HPDE6-E6E7 (cell line): ENCODE data around the gene SREK1IP1.

ENCODE experiments used
- DNase-seq: peaks from one replicate; pipeline ENCODE4 v3.0.0; 2011; ENCODE audit warnings: missing footprints; ENCODE audit errors: extremely low spot score

SREK1IP1 gene

GRCh38 chr5:64685866-64686265, 82.6 kb downstream of the SREK1IP1 start:
- no peak for DNase-seq

DNA sequence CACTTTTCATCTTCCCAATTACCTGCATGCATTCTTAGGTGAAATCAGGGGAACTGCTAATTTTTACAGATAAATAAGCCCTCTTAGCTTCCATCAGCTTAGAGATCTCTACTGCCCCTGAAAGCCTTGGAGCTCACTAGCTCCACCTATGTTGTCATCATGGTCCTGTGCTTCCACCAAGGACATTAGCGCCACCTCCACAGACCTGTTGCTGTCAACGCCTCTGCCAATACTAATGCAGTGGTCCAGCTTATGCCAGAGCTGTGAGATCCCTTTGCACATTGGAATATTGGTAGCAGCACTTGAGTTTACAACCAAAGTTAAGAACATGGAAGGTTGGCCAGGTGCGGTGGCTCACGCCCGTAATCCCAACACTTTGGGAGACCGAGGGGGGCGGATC, 85.9 kb downstream of the SREK1IP1 start:
- no peak for DNase-seq

- no peak for DNase-seq
These were observed 88.2 kb downstream of the SREK1IP1 start for GRCh38 chr5:64680289-64680688.

DNA sequence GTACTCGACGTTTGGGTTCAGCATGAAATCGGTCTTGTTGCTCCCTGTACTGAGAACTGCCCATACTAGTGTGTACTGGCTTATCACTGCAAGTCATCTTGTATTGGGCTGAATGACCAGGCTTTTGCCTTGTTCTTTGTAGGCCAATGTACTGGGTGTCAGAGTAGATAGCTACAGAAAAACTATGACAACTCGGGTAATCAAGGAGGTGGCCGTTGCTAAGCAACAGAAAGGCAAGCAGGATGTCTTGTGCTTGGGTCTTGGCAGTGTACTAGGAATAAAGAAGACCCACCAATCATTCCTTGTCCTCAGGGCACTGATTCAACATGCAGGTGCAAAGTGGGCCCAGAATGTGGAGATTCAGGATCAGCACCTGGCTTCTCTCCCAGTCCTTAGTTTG, 90.1 kb downstream of the SREK1IP1 start:
- DNase-seq: no peak

GRCh38 chr5:64671678-64672077, 96.8 kb downstream of the SREK1IP1 start:
- DNase-seq: no peak

DNA sequence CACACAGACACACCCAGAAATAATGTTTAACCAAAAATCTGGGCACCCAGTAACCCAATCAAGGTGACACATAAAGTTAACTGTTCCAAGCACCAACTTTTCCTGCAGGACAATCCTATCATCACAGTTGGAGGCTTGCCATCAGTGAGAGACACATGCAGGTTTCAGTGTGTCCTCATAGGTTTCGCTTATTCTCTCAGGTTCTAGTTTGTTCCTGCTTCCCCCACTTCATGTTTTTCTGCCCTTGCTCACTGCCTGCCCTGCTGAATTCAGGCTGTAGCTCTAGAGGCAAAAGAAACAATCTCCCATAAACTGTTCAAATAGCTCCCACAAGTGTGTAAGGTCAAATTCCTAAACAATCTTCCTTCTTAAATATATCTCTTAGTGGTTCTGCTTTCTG, 98.2 kb downstream of the SREK1IP1 start:
- no peak for DNase-seq
